CD4-positive, alpha-beta T cell treated with Interleukin-21 for 1 hour (primary cell): ENCODE data around the gene NAP1L4.

Experiments used
- DNase-seq: peaks from one replicate; pipeline ENCODE4 v3.0.0-alpha.2; 2020

The NAP1L4 gene

DNA sequence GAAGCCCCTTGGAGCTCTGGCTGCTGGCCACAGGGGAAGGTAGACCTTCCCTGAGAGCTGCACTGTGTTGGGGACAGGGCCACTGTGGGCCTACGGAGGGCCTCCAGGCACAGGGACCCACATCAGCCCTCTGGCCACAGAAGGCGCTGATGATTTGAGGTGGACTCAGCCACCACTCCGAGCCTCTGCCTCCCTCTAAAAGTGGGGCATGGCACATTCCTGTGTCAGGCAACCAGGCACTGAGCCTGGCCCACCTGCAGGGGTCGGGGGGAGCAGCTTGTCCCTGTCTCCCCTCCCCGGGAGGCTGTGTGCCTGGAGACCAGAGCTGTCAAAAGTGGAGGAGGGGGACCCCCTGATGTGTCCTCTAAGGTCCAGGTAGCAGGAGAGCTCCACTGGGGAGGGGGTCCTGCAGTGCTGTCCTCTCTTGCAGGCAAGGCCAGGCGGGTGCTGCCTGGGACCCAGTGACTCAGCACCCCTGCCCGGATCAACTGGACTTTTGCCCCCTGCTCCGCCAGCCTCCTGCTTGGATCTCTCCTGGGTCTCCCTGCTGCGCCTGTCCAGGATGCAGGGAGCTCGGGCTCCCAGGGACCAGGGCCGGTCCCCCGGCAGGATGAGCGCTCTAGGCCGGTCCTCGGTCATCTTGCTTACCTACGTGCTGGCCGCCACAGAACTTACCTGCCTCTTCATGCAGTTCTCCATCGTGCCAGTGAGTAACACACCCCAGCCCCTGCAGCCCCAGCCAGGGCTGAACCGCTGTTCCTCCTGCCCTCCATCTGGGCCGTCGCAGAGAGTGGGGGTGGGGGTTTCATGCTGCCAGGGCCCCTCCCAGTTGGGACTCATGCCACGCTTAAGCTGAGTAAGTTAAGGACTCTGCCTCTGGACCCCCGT is 89.1 kb downstream of the NAP1L4 start:
- no peak for DNase-seq

DNA sequence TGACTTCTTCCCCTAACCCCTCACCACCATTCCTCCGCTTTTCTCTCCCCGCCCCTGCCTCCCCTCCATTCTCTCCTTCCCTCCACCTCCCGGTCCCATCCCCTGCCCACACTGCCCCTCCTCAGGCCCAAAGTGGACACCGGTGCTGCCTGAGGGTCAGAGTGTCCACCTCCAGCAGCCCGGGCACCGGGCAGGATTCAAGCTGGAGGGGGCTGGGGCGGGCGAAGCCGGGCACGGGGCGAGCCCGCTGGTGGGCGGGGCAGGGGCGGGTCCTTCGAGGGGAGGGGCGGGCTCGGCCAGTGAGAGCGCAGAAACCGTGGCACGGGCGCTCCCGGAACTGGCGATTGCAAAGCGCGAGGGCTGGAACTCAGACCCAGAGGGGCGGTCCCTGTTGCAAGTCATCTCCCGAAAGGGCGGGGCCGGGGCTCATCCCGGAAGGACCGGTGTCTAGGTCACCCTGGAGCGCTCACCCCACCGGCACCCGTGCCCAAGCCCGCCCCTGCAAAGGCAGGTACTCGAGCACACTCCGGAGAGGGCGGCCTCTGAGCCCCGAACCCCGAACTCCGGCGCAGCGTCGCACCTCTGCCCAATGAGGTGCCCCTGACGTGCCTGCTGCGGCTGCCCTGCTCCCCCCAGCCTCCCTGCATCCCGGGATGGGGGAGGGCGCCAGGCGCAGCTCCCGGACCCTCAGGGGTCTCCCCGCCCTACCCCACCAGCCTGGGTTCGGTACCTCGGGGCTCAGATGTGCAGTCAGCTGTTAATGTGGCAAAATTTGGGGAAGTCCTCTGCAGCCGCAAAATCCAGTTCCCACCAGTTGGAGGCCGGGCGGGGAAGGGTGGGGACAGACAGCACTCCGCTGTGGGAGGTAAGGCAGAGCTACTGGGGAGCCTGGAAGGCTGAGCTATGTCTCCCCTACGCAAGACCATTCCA is 90.0 kb downstream of the NAP1L4 start:
- DNase-seq = peak; percentile 95

- no peak for DNase-seq
Measured at GRCh38 chr11:2901196-2901796, 90.8 kb downstream of the NAP1L4 start.

DNA sequence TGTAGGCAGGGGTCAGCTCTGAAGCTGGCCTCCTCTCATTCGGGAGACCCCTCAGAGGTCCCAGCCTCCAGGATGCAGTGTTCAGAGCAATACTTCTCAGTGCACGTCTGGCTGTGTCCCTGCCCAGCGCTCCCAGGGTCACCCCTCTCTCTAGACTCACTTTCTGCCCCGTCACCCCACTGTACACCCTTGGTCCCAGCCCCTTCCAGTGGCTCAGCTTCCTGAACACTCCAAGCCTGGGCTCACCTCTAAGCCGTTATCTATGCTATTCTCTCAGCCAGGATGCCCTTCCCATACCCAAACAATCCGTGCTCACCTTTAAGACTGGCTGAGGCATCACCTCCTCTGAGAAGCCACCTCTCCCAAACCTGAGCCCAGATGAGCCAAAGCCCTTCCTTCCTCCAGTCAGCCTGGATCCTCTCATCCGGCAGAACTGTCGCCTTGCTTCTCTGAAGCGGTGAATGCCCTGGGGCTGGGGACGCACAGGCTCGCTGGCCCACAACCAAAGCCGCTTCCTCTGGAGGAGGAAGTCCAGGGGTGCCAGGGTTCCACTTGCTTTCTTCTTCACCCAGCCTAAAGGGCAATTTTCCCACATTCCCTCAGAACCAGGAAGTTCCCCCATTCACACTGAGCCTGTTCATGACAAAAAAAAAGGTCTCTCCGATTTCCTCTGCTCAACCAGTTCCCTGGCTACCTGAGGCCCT is 92.9 kb downstream of the NAP1L4 start:
- DNase-seq = no peak

- peak; percentile 65 for DNase-seq
Measured at GRCh38 chr11:2898366-2899079, 93.6 kb downstream of the NAP1L4 start.

GRCh38 chr11:2897048-2897447 is 95.1 kb downstream of the NAP1L4 start:
- no peak for DNase-seq

DNA sequence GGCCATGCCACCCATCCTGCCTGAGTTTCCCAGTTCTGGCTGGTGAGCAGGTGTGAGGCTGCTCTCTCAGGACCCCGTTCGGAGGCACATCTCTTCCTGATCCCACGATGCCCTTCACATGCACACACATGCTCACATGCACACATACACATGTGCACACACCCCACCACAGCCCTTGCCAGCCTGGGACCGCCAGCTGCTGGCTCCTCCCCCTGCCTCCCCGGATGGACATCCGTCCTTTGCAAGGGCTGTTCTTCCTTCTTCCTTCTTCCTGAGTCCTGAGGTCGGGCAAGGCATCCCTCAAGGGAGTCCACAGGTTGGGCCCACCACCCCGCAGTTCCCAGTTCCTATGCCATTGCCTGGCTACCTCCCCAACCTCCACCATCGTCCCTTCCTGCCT is 96.1 kb downstream of the NAP1L4 start:
- DNase-seq = no peak
